KOPT-K1 (cell line): ENCODE data around the gene TGFB2.

Source experiments
- H3K27ac ChIP-seq: fragments of 200-600 bp; sonication (generic); 2 replicates; pipeline ENCODE4 v1.5.1; 2016; ENCODE audit warnings: antibody characterized with exemption, mild to moderate bottlenecking, low read depth, low read length; ENCODE audit not compliant: poor library complexity, severe bottlenecking
- H3K36me3 ChIP-seq: fragments of 200-600 bp; sonication (generic); 2 replicates; pipeline ENCODE4 v1.5.1; 2017; ENCODE audit warnings: antibody characterized with exemption, mild to moderate bottlenecking, low read length, moderate library complexity; ENCODE audit not compliant: insufficient read depth
- H3K9me3 ChIP-seq: fragments of 200-600 bp; sonication (generic); 2 replicates; pipeline ENCODE4 v1.5.1; 2017; ENCODE audit warnings: antibody characterized with exemption, low read length, mild to moderate bottlenecking; ENCODE audit not compliant: insufficient read depth, poor library complexity, severe bottlenecking

The TGFB2 gene

GRCh38 chr1:218383051-218383450 is 37.9 kb downstream of the TGFB2 start:
- no peak overlapping the region for H3K27ac ChIP-seq
- H3K9me3 ChIP-seq = no peaks in the 10 kb centered on the region
- no peaks in the 10 kb centered on the region for H3K36me3 ChIP-seq

- Histone ChIP-seq H3K27ac (no peak overlapping the region), H3K9me3 (no peaks in the 10 kb centered on the region), H3K36me3 (no peaks in the 10 kb centered on the region)
Observed at GRCh38 chr1:218383681-218384080, 38.5 kb downstream of the TGFB2 start.

- Histone ChIP-seq H3K36me3 (no peaks in the 10 kb centered on the region), H3K27ac (no peak overlapping the region), H3K9me3 (no peaks in the 10 kb centered on the region)
Observed at GRCh38 chr1:218384581-218384993, 39.5 kb downstream of the TGFB2 start.

GRCh38 chr1:218388591-218388990 is 43.5 kb downstream of the TGFB2 start:
- Histone ChIP-seq H3K9me3 (no peaks in the 10 kb centered on the region), H3K27ac (no peak overlapping the region), H3K36me3 (no peaks in the 10 kb centered on the region)

GRCh38 chr1:218390618-218391017 is 45.5 kb downstream of the TGFB2 start:
- Histone ChIP-seq H3K36me3 (no peaks in the 10 kb centered on the region), H3K9me3 (no peaks in the 10 kb centered on the region), H3K27ac (no peak overlapping the region)

GRCh38 chr1:218392780-218393179 is 47.6 kb downstream of the TGFB2 start:
- H3K9me3 ChIP-seq = no peaks in the 10 kb centered on the region
- no peak overlapping the region for H3K27ac ChIP-seq
- H3K36me3 ChIP-seq = no peaks in the 10 kb centered on the region

- Histone ChIP-seq H3K9me3 (no peaks in the 10 kb centered on the region), H3K36me3 (no peaks in the 10 kb centered on the region), H3K27ac (no peak overlapping the region)
Observed at GRCh38 chr1:218394416-218394815, 49.3 kb downstream of the TGFB2 start.

GRCh38 chr1:218394989-218395388 is 49.9 kb downstream of the TGFB2 start:
- H3K9me3 ChIP-seq = no peaks in the 10 kb centered on the region
- no peaks in the 10 kb centered on the region for H3K36me3 ChIP-seq
- H3K27ac ChIP-seq = no peak overlapping the region

- Histone ChIP-seq H3K9me3 (no peaks in the 10 kb centered on the region), H3K27ac (no peak overlapping the region), H3K36me3 (no peaks in the 10 kb centered on the region)
Observed at GRCh38 chr1:218395916-218396315, 50.8 kb downstream of the TGFB2 start.

- Histone ChIP-seq H3K9me3 (no peaks in the 10 kb centered on the region), H3K27ac (no peak overlapping the region), H3K36me3 (no peaks in the 10 kb centered on the region)
Observed at GRCh38 chr1:218397752-218398339, 52.7 kb downstream of the TGFB2 start.

- H3K27ac ChIP-seq = no peak overlapping the region
- H3K9me3 ChIP-seq = no peaks in the 10 kb centered on the region
- H3K36me3 ChIP-seq = no peaks in the 10 kb centered on the region
Observed at GRCh38 chr1:218400624-218401023, 55.5 kb downstream of the TGFB2 start.

GRCh38 chr1:218401441-218401997 is 56.4 kb downstream of the TGFB2 start:
- H3K36me3 ChIP-seq = no peaks in the 10 kb centered on the region
- H3K27ac ChIP-seq = no peak overlapping the region
- H3K9me3 ChIP-seq = no peaks in the 10 kb centered on the region

- no peak overlapping the region for H3K27ac ChIP-seq
- H3K36me3 ChIP-seq = no peaks in the 10 kb centered on the region
- no peaks in the 10 kb centered on the region for H3K9me3 ChIP-seq
Observed at GRCh38 chr1:218401998-218402785, 57.1 kb downstream of the TGFB2 start.

GRCh38 chr1:218402786-218403120 is 57.6 kb downstream of the TGFB2 start:
- Histone ChIP-seq H3K27ac (no peak overlapping the region), H3K36me3 (no peaks in the 10 kb centered on the region), H3K9me3 (no peaks in the 10 kb centered on the region)

- Histone ChIP-seq H3K9me3 (no peaks in the 10 kb centered on the region), H3K27ac (no peak overlapping the region), H3K36me3 (no peaks in the 10 kb centered on the region)
Observed at GRCh38 chr1:218403300-218403699, 58.2 kb downstream of the TGFB2 start.

- Histone ChIP-seq H3K27ac (no peak overlapping the region), H3K9me3 (no peaks in the 10 kb centered on the region), H3K36me3 (no peaks in the 10 kb centered on the region)
Observed at GRCh38 chr1:218407630-218408029, 62.5 kb downstream of the TGFB2 start.
